ENCODE results near the gene ZNF200. TPM values are rescaled to one million over a fixed set of nuclear protein-coding genes. Genes with fewer than 3 reads are reported as not detected.
"Not testable (repeated sequence)": the region's sequence is repeated elsewhere in the genome, so short reads cannot be mapped to it uniquely, and the experiment has no call there.

The ZNF200 gene
- polyA plus RNA-seq, 1 donor, result 10.8 TPM

DNA sequence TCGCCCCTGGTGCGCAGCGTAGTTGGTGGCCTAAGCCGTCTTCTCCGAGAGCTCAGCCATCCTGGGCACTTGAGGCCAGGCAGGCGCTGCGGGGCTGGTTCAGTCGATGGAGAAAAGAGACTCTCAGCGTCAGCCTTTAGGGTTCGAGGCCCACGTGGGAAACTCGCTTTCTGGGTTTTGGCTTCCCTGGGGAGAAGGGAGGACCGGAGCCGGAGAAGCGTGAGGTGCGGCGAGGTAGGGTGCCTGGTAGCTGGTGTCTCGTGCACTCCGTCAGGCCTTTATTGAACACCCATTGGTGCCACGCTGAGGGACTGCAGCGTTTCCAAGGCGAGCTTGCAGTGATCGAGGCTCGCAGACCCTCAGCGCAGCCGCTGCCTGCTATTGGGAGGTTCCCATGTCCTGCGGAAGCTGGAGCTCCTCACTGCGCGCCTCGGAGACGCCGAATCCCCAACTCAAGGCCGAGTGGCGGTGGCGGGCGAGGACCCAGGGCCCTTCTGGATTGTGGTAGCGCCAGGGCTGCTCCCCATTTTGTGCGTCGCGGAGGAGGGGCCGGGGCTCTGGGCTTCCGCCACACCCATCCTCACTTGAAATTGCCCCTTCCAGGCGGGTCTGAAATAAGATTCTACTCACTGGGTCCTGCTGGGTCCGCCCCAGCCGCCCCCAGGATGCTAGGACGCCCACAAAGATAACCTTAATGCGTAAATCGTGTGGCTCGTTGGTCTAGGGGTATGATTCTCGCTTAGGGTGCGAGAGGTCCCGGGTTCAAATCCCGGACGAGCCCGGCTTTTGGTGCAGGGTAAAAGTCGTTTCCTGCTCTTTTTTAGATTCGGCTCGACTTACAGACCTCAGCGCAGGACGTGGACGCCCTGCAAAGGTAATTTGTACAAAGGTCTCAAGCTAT, 45.8 kb downstream of the ZNF200 start:
- Histone ChIP-seq H3K27me3 (ENCODE audit: control insufficient read depth, insufficient read depth, low read length) (peaks cover 99% of the 10 kb centered on the region), H3K4me1 (ENCODE audit: control insufficient read depth, insufficient read depth, low read length) (peaks cover 14% of the 10 kb centered on the region), H3K36me3 (ENCODE audit: control insufficient read depth, insufficient read depth, low read length) (no peaks in the 10 kb centered on the region), H3K4me3 (ENCODE audit: low read length) (peak overlapping the region; percentile 26), H3K27ac (ENCODE audit: low read length) (no peak overlapping the region), H3K9me3 (ENCODE audit: control insufficient read depth, low read depth, low read length) (peaks cover 25% of the 10 kb centered on the region)
- DNase-seq, result peak in 1 of 2 donors; percentile 30
- no CpG with 5 or more reads among the region's 61 CpGs for WGBS (ENCODE audit: insufficient coverage, low lambda C conversion rate)

DNA sequence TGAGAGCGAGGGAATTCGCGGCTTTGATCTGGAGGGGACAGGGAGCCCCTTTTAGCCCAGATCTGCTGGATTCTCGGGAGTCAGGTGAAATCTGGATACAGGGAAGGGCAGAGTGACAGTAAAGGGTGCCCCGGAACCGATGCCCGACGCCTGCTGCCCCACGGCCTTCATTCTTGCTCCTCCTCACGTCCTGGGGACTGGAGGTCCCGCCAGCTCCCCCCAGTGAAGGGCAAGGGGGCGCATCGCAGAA, 46.4 kb downstream of the ZNF200 start:
- WGBS (ENCODE audit: insufficient coverage, low lambda C conversion rate), result no CpG with 5 or more reads among the region's 13 CpGs
- peak overlapping the region; percentile 26 for H3K4me3 ChIP-seq (ENCODE audit: low read length)
- no peaks in the 10 kb centered on the region for H3K36me3 ChIP-seq (ENCODE audit: control insufficient read depth, insufficient read depth, low read length)
- H3K27ac ChIP-seq (ENCODE audit: low read length), result no peak overlapping the region
- peaks cover 17% of the 10 kb centered on the region for H3K4me1 ChIP-seq (ENCODE audit: control insufficient read depth, insufficient read depth, low read length)
- no peak for DNase-seq
- H3K27me3 ChIP-seq (ENCODE audit: control insufficient read depth, insufficient read depth, low read length), result peaks cover 99% of the 10 kb centered on the region
- peaks cover 25% of the 10 kb centered on the region for H3K9me3 ChIP-seq (ENCODE audit: control insufficient read depth, low read depth, low read length)

DNA sequence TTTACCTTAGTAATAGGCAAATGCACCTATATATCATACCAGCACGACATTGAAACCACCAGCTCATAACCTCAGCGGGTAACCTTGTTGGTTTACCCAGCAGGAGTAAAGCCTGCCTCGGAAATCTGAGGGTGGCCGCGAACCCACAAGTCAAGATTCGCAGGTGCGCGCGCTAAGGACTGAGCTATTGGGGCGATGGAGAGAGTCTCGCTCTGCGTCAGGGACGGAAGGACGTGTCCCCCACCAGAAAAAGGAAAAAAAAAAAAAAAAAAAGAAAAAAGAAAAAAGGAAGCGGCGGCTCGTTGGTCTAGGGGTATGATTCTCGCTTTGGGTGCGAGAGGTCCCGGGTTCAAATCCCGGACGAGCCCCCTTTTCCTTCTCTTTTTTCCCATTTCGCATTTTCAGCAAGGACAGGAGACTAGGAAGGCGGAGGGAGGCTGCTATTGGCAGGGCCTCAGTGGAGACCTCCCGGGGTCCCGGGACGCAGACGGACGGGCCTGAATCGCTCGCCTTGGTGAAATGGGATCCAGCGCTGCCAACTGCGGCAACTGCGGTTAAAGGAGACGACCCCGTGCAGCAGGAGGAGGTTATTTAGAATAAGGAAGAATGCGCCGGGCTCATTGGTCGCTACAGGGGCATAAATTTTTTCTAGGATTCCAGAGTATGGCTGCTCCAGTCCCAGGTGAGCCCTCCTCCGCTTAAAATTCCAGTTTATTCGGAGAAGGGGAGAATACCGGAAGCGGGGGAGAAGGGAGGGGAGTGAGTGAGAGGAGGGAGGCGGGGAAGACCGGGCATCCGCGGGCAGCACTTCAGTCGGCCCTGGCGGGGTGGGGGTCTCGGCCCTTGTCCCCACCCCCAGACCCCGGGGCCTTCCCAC, 46.9 kb downstream of the ZNF200 start, which contains the start of gene OR1F1:
Gene OR1F1, plus strand, starts transcription at position 407 of the 877 bp plus-strand sequence.
- Histone ChIP-seq H3K4me3 (ENCODE audit: low read length) (peak within 1 kb of the TSS; percentile 26), H3K4me1 (ENCODE audit: control insufficient read depth, insufficient read depth, low read length) (peaks cover 22% of the 10 kb centered on the region), H3K27ac (ENCODE audit: low read length) (no peak within 1 kb of the TSS), H3K36me3 (ENCODE audit: control insufficient read depth, insufficient read depth, low read length) (no peaks in the 10 kb centered on the region), H3K9me3 (ENCODE audit: control insufficient read depth, low read depth, low read length) (peaks cover 24% of the 10 kb centered on the region), H3K27me3 (ENCODE audit: control insufficient read depth, insufficient read depth, low read length) (peaks cover 99% of the 10 kb centered on the region)
- DNase-seq, result peak in 1 of 2 donors; percentile 34
- 0% methylated on average over 4 of the region's 51 CpGs for WGBS (ENCODE audit: insufficient coverage, low lambda C conversion rate)

DNA sequence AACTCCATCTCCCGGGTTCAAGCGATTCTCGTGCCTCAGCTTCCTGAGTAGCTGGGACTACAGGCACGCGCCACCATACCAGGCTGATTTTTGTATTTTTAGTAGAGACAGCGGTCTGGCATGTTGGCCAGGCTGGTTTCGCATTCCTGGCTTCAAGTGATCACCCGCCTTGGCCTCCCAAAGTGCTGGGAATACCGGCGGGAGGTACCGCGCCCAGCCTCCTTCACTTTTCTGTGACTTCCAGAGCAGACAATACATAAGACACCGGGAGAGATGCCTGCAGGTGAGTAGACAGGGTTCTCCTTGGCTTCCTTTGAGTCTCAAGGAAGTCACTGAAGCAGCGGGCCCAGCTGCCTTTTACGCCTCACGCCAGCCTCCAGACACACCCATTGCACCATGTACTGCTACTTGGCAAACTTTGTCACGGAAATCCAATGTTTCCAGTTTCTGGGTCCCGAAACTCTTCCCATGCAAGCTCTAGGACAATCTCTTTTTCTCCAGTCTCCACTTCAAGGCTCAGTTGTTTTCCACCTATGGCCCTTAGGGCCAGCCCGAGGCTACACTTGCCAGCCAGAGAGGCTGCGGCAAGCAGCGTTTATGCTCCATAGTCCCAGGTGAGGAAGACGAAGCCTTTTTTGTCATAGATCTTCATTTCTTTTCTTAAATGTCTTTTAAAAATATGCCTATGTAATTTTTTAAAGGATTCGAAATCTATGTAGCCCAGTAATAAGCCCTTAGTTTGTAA, 47.8 kb downstream of the ZNF200 start:
- DNase-seq, result no peak
- no peaks in the 10 kb centered on the region for H3K36me3 ChIP-seq (ENCODE audit: control insufficient read depth, insufficient read depth, low read length)
- 83% methylated on average over 1 of the region's 23 CpGs for WGBS (ENCODE audit: insufficient coverage, low lambda C conversion rate)
- H3K27ac ChIP-seq (ENCODE audit: low read length), result no peak overlapping the region
- H3K9me3 ChIP-seq (ENCODE audit: control insufficient read depth, low read depth, low read length), result peaks cover 21% of the 10 kb centered on the region
- no peak overlapping the region for H3K4me3 ChIP-seq (ENCODE audit: low read length)
- H3K27me3 ChIP-seq (ENCODE audit: control insufficient read depth, insufficient read depth, low read length), result peaks cover 99% of the 10 kb centered on the region
- H3K4me1 ChIP-seq (ENCODE audit: control insufficient read depth, insufficient read depth, low read length), result peaks cover 28% of the 10 kb centered on the region

DNA sequence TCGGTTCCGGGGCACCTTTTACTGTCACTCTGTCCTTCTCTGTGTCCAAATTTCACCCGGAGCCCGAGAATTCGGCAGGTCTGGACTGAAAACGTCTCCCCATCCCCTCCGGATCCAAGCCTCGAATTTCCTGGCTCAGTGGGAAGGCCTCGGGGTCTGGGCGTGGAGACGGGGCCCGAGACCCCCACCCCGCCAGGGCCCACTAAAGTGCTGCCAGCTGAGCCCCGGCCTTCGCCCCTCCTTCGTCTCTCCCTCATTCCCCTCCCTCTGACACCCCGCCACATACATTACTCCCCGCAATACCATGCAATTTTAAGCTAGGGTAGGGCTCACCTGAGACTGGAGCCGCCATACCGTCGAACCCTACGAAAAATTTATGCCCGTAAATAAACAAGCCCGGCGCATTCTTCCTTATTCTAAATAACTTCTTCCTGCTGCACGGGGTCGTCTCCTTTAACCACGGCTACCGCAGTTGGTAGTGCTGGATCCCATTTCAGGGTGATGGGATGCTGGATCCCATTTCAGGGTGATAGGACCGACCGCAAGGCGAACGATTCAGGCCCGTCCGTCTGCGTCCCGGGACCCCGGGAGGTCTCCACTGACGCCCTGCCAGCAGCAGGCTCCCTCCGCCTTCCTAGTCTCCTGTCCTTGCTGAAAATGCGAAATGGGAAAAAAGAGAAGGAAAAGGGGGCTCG, 51.4 kb downstream of the ZNF200 start:
- H3K36me3 ChIP-seq (ENCODE audit: control insufficient read depth, insufficient read depth, low read length), result no peaks in the 10 kb centered on the region
- H3K9me3 ChIP-seq (ENCODE audit: control insufficient read depth, low read depth, low read length), result peaks cover 13% of the 10 kb centered on the region
- WGBS (ENCODE audit: insufficient coverage, low lambda C conversion rate), result no CpG with 5 or more reads among the region's 42 CpGs
- H3K27ac ChIP-seq (ENCODE audit: low read length), result no peak overlapping the region
- peaks cover 98% of the 10 kb centered on the region for H3K27me3 ChIP-seq (ENCODE audit: control insufficient read depth, insufficient read depth, low read length)
- peaks cover 20% of the 10 kb centered on the region for H3K4me1 ChIP-seq (ENCODE audit: control insufficient read depth, insufficient read depth, low read length)
- DNase-seq, result no peak
- peak overlapping the region; percentile 27 for H3K4me3 ChIP-seq (ENCODE audit: low read length)

DNA sequence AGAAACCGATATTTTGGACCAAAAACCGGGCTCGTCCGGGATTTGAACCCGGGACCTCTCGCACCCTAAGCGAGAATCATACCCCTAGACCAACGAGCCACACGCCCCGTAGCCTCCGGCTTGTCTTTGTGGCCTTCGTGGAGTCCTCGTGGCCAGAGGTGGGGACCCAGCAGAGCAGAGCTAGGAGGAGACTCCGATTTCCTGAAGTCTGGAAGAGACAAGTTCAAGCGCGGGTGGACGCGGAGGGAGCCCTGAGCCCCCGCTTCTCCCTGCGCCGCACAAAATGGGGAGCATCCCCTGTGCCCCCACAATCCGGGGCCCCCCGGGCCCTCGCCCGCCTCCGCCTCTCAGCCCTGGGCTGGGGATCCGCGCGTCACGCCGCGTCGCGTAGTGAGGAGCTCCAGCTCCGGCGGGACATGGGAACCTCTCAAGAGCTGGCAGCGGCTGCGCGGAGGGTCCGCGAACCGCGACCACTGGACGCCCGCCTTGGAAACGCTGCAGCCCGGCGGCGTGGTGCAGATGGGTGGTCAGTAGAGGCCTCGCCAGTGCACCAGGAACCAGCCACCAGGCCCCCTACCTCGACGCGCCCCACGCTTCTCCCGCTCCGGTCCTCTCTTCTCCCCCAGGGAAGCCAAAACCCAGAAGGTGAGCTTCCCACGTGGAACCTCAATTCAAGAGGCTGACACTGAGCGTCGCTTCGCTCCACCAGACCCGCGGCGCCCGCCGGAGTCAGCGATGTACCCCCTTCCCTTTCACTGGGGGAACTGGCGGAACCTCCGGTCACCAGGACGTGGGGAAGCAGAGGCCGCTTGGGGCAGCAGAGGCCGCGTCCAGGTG, 52.1 kb downstream of the ZNF200 start:
- H3K36me3 ChIP-seq (ENCODE audit: control insufficient read depth, insufficient read depth, low read length), result no peaks in the 10 kb centered on the region
- no CpG with 5 or more reads among the region's 72 CpGs for WGBS (ENCODE audit: insufficient coverage, low lambda C conversion rate)
- H3K4me1 ChIP-seq (ENCODE audit: control insufficient read depth, insufficient read depth, low read length), result peaks cover 14% of the 10 kb centered on the region
- H3K27ac ChIP-seq (ENCODE audit: low read length), result no peak overlapping the region
- H3K4me3 ChIP-seq (ENCODE audit: low read length), result peak overlapping the region; percentile 27
- no peak for DNase-seq
- peaks cover 98% of the 10 kb centered on the region for H3K27me3 ChIP-seq (ENCODE audit: control insufficient read depth, insufficient read depth, low read length)
- H3K9me3 ChIP-seq (ENCODE audit: control insufficient read depth, low read depth, low read length), result peaks cover 10% of the 10 kb centered on the region

DNA sequence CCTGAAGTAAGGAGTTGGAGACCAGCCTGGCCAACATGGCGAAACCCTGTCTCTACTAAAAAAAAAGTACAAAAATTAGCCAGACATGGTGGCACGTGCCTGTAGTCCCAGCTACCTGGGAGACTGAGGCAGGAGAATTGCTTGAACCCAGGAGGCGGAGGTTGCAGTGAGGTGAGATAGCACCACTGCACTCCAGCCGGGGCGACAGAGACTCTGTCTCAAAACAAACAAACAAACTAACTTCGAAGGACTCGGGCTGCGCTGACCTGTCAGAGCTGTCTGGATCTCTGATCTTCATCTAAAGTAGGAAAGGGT, 52.7 kb downstream of the ZNF200 start:
- H3K9me3 ChIP-seq (ENCODE audit: control insufficient read depth, low read depth, low read length), result peaks cover 10% of the 10 kb centered on the region
- peaks cover 98% of the 10 kb centered on the region for H3K27me3 ChIP-seq (ENCODE audit: control insufficient read depth, insufficient read depth, low read length)
- not testable (repeated sequence) for H3K27ac ChIP-seq (ENCODE audit: low read length); H3K4me3 ChIP-seq (ENCODE audit: low read length); DNase-seq; H3K36me3 ChIP-seq (ENCODE audit: control insufficient read depth, insufficient read depth, low read length)
- H3K4me1 ChIP-seq (ENCODE audit: control insufficient read depth, insufficient read depth, low read length), result peaks cover 14% of the 10 kb centered on the region
- no CpG with 5 or more reads among the region's 8 CpGs for WGBS (ENCODE audit: insufficient coverage, low lambda C conversion rate)

DNA sequence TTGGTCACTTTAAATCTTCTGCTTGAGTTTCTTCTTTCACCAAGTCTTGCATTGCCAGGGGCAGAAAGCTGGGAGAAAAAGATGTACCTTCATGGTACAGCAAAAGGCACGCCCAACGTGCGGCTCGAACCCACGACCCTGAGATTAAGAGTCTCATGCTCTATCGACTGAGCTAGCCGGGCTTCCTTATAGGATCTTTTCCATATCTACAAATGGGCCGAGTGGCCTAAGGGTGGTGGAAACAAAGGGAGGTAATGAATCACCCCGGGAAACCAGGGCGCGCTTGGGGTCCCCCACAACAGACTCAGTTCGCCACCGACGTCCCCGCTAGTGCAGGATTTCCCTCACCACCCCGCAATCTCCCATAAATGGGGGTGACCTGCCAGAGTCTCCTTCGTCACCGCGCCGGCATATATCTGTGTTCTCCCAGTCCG, 54.5 kb downstream of the ZNF200 start:
- H3K27me3 ChIP-seq (ENCODE audit: control insufficient read depth, insufficient read depth, low read length), result peaks cover 98% of the 10 kb centered on the region
- no peak overlapping the region for H3K4me3 ChIP-seq (ENCODE audit: low read length)
- no CpG with 5 or more reads among the region's 21 CpGs for WGBS (ENCODE audit: insufficient coverage, low lambda C conversion rate)

DNA sequence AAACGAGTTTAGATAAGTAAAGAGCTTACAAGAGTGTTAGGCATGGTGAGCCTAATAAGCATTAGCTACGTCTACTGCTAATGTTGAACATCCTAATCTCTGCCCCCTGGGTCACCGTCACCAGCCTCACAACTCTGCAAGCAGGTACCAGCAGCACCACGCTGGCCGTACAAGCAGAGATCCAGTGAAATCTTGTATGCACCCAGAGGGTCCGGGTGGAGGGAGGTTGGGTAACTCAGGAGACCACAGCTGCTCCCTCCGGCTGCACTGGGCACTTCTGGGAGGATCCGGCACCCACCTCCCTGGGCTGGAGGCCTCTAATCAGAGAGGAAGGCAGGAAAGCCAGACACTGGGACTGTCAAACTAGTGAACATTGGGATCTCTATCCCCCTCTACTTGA, 55.3 kb downstream of the ZNF200 start:
- H3K9me3 ChIP-seq (ENCODE audit: control insufficient read depth, low read depth, low read length), result peaks cover 17% of the 10 kb centered on the region
- no peak overlapping the region for H3K4me3 ChIP-seq (ENCODE audit: low read length)
- H3K27me3 ChIP-seq (ENCODE audit: control insufficient read depth, insufficient read depth, low read length), result peaks cover 98% of the 10 kb centered on the region
- DNase-seq, result no peak
- no peaks in the 10 kb centered on the region for H3K36me3 ChIP-seq (ENCODE audit: control insufficient read depth, insufficient read depth, low read length)
- peaks cover 14% of the 10 kb centered on the region for H3K4me1 ChIP-seq (ENCODE audit: control insufficient read depth, insufficient read depth, low read length)
- no peak overlapping the region for H3K27ac ChIP-seq (ENCODE audit: low read length)
- WGBS (ENCODE audit: insufficient coverage, low lambda C conversion rate), result no CpG with 5 or more reads among the region's 8 CpGs

More for the DNA sequence above, 54.5 kb downstream of the ZNF200 start:
- H3K4me1 ChIP-seq (ENCODE audit: control insufficient read depth, insufficient read depth, low read length), result peaks cover 14% of the 10 kb centered on the region
- H3K9me3 ChIP-seq (ENCODE audit: control insufficient read depth, low read depth, low read length), result peaks cover 10% of the 10 kb centered on the region
- H3K36me3 ChIP-seq (ENCODE audit: control insufficient read depth, insufficient read depth, low read length), result no peaks in the 10 kb centered on the region
- H3K27ac ChIP-seq (ENCODE audit: low read length), result no peak overlapping the region
- DNase-seq, result no peak

Measured in large intestine (tissue), 3 donors.